Activated CD4-positive, alpha-beta T cell treated with anti-CD3 and anti-CD28 coated beads for 36 hours (primary cell): ENCODE data around the gene TMEM234. TPM values are rescaled to one million over a fixed set of nuclear protein-coding genes. Genes with fewer than 3 reads are reported as not detected.

Experiments used
- ATAC-seq: fragments of 200-7000 bp; cut with Tn5 transposase; one replicate; pipeline ENCODE4 v1.10.0; 2021; ENCODE audit warnings: mild to moderate bottlenecking, moderate library complexity
- CTCF ChIA-PET: fragments of 350-600 bp; sonication (Branson Sonifier 250); formaldehyde crosslinking; loops from one replicate; lab custom pipeline; 2021; ENCODE audit warnings: antibody characterized with exemption; lab: Charles Lee
- POLR2A ChIA-PET: fragments of 350-600 bp; sonication (Branson Sonifier 250); formaldehyde crosslinking; loops from one replicate; lab custom pipeline; 2021; ENCODE audit warnings: antibody characterized with exemption, inconsistent platforms; lab: Charles Lee
- DNase-seq: peaks from one replicate; pipeline ENCODE4 v3.0.0-alpha.2; 2020
- H3K27ac Mint-ChIP-seq: one replicate; pipeline ENCODE4 v1.8.0; 2021; ENCODE audit warnings: mixed read lengths
- H3K27me3 Mint-ChIP-seq: one replicate; pipeline ENCODE4 v1.8.0; 2021; ENCODE audit warnings: mixed read lengths
- H3K36me3 Mint-ChIP-seq: one replicate; pipeline ENCODE4 v1.8.0; 2021; ENCODE audit warnings: low read depth, mixed read lengths
- H3K4me1 Mint-ChIP-seq: one replicate; pipeline ENCODE4 v1.8.0; 2021; ENCODE audit warnings: mixed read lengths
- H3K4me3 Mint-ChIP-seq: one replicate; pipeline ENCODE4 v1.8.0; 2021; ENCODE audit warnings: mild to moderate bottlenecking, moderate library complexity, mixed read lengths
- H3K9me3 Mint-ChIP-seq: one replicate; pipeline ENCODE4 v1.8.0; 2021; ENCODE audit warnings: low read depth, mixed read lengths
- intact Hi-C, 2 experiments: fragments of 100-400 bp; cut with DNase I in 1 of 2; cut with micrococcal nuclease in 1 of 2; formaldehyde crosslinking; loops; one replicate each; pipeline versions ENCODE4 v1.14.2 to v1.15.1; 2022 to 2024; cut with DNase I, micrococcal nuclease
- total RNA-seq, 2 experiments: library from RNA; stranded (reverse); gene quantifications; one replicate each; pipeline ENCODE4 v1.2.3, GENCODE V29; 2021

TMEM234 gene
- total RNA-seq, 2 experiments from 2014 or later, result 7.3 to 8.2 TPM

DNA sequence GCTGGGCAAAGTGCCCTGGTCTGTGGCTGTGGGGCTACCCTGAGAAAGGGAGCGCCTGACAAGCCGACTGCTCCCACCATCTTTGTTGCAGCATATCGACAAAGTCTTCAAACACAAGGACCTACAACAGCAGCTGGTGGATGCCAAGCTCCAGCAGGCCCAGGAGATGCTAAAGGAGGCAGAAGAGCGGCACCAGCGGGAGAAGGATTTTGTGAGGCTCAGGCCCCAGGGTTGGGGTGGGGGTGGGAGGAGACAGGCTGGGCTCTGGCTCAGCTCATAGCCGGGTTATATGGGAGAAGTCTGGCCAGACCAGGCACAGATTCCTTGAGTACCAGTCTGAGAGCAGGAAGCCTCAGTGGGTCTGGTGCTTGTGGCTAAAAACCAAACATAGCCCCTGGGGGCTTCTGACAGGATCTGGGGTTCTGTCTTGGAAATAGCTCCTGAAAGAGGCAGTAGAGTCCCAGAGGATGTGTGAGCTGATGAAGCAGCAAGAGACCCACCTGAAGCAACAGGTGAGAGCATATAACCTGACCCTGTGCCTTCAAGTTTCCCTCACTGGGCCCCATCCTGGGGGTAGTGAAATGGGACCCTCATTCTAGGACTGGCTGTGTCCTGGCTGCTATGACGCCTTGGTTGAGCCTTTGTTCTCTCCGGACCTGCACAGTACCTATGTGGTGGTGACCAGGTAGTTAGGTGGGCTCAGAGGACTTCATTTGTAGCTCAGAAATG lies 29.8 kb downstream of the TMEM234 start:
- Mint-ChIP-seq H3K4me3 (no peak overlapping the region), H3K9me3 (no peaks in the 10 kb centered on the region), H3K36me3 (peaks cover 84% of the 10 kb centered on the region), H3K27me3 (no peaks in the 10 kb centered on the region), H3K27ac (no peak overlapping the region), H3K4me1 (peaks cover 46% of the 10 kb centered on the region)
- intact Hi-C loops, result no loop called here
- ATAC-seq (no peak), DNase-seq (no peak)
- ChIA-PET POLR2A (no interaction called here), CTCF (interaction anchor here (0.6 to 2.6 kb wide), 5 partner anchors 13 to 185 kb away, joined by 3 to 7 read pairs (median 3); partner anchors contain the start of gene TXLNA)

DNA sequence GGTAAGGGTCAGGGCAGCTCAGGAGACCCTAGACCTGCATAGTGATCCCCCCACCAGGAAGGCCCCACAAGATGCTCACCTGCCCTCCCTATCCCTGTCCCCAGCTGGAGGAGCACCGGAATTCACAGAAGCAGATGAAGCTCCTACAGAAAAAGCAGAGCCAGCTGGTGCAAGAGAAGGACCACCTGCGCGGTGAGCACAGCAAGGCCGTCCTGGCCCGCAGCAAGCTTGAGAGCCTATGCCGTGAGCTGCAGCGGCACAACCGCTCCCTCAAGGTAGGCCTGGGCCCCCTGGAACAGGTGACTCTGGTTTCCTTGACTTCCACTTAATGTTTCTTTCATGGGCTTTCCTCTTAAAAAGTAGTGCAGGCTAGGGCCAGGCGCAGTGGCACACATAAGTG lies 34.3 kb downstream of the TMEM234 start:
- no peaks in the 10 kb centered on the region for H3K9me3 Mint-ChIP-seq
- no peaks in the 10 kb centered on the region for H3K27me3 Mint-ChIP-seq
- POLR2A ChIA-PET, result interaction anchor here (0.6 kb wide), 1 partner anchor 109 kb away, joined by 8 read pairs; no protein-coding TSS in a partner anchor
- peaks cover 74% of the 10 kb centered on the region for H3K36me3 Mint-ChIP-seq
- no peak for DNase-seq
- H3K4me1 Mint-ChIP-seq, result peaks cover 36% of the 10 kb centered on the region
- H3K27ac Mint-ChIP-seq, result peak overlapping the region; percentile 55
- no peak for ATAC-seq
- intact Hi-C loops, result no loop called here
- CTCF ChIA-PET, result no interaction called here
- no peak overlapping the region for H3K4me3 Mint-ChIP-seq

DNA sequence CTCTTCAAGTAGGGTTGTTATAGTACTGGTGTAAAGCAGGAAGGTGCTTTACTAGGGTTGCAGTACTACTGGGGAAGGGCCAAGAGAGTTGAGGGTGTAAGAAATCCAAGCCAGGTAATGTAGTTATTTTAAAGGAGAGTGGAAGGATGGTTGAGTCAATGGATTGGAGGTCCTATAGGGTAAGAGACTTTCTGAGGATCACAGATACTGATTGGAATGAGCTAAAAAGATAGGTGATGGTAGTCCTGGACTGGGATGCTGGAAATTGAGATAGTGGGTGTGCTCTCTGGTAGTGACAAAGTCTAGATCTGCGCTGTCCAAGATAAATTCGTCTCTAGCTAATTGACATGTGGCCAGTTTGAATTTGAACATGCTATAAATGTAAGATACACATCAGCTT lies 35.7 kb downstream of the TMEM234 start:
- intact Hi-C loops, result no loop called here
- DNase-seq (no peak), ATAC-seq (no peak)
- ChIA-PET POLR2A (interaction anchor here (0.5 to 0.6 kb wide), 2 partner anchors 19 to 844 kb away, joined by 3 to 5 read pairs; partner anchors contain the start of gene IQCC), CTCF (interaction anchor here (0.6 to 0.9 kb wide), 2 partner anchors 77 to 246 kb away, joined by 3 read pairs; no protein-coding TSS in a partner anchor)
- peaks cover 44% of the 10 kb centered on the region for H3K4me1 Mint-ChIP-seq
- peak overlapping the region; percentile 92 for H3K27ac Mint-ChIP-seq
- H3K27me3 Mint-ChIP-seq, result no peaks in the 10 kb centered on the region
- H3K4me3 Mint-ChIP-seq, result peak overlapping the region; percentile 17
- no peaks in the 10 kb centered on the region for H3K9me3 Mint-ChIP-seq
- H3K36me3 Mint-ChIP-seq, result peaks cover 73% of the 10 kb centered on the region

DNA sequence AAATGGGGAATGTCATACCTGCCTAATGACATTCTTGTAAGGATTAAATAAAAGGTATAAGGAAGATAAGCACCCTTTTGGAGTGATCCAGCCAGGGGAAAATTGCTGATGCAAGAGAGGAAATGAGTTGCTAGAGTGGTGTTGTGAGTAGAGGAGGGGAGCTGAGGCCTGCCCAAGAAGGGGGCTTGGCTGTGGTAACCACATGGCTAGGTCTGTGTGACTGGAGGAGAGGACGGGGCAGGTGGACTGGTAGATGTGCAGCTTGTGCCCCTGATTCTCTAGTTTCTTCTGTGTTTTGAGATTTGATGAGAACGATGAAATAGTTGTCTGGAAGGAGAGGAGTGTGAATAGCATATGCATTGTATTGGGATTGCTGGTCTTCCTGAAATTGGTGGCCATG lies 36.1 kb downstream of the TMEM234 start:
- peaks cover 48% of the 10 kb centered on the region for H3K4me1 Mint-ChIP-seq
- peaks cover 73% of the 10 kb centered on the region for H3K36me3 Mint-ChIP-seq
- CTCF ChIA-PET, result interaction anchor here (0.9 kb wide), 1 partner anchor 246 kb away, joined by 3 read pairs; no protein-coding TSS in a partner anchor
- intact Hi-C loops, result no loop called here
- POLR2A ChIA-PET, result interaction anchor here (0.6 kb wide), 1 partner anchor 19 kb away, joined by 3 read pairs; the partner anchor contains the start of gene IQCC
- peak overlapping the region; percentile 17 for H3K4me3 Mint-ChIP-seq
- no peaks in the 10 kb centered on the region for H3K9me3 Mint-ChIP-seq
- ATAC-seq (peak; percentile 47), DNase-seq (no peak)
- peak overlapping the region; percentile 92 for H3K27ac Mint-ChIP-seq
- no peaks in the 10 kb centered on the region for H3K27me3 Mint-ChIP-seq

DNA sequence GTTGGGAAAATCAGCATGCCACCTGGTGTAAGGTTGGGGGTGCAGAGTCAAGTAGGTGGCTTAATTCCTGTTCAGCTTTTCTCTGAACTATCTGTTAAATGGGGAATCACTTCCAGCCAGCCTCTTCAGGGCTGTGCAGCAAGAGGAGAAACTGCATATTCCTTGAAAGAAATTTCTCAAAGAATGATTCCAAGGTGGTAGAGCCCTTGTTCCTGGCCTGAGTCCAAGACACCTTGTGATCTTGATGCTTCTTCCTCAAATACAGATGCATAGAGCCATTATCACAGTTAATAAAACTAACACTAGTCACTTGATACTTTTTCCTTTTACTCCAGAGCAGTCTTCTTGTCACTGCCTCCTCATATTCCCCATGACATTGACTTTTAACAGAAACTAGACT lies 37.5 kb downstream of the TMEM234 start:
- ChIA-PET CTCF (interaction anchor here (1.0 kb wide), 2 partner anchors 9 to 51 kb away, joined by 3 read pairs; no protein-coding TSS in a partner anchor), POLR2A (interaction anchor here (0.5 to 0.8 kb wide), 3 partner anchors 13 to 164 kb away, joined by 3 to 4 read pairs (median 3); no protein-coding TSS in a partner anchor)
- no peaks in the 10 kb centered on the region for H3K9me3 Mint-ChIP-seq
- intact Hi-C loops, result no loop called here
- peak overlapping the region; percentile 86 for H3K4me3 Mint-ChIP-seq
- H3K27ac Mint-ChIP-seq, result peak overlapping the region; percentile 52
- H3K4me1 Mint-ChIP-seq, result peaks cover 52% of the 10 kb centered on the region
- no peak for ATAC-seq
- peaks cover 74% of the 10 kb centered on the region for H3K36me3 Mint-ChIP-seq
- H3K27me3 Mint-ChIP-seq, result no peaks in the 10 kb centered on the region
- no peak for DNase-seq

DNA sequence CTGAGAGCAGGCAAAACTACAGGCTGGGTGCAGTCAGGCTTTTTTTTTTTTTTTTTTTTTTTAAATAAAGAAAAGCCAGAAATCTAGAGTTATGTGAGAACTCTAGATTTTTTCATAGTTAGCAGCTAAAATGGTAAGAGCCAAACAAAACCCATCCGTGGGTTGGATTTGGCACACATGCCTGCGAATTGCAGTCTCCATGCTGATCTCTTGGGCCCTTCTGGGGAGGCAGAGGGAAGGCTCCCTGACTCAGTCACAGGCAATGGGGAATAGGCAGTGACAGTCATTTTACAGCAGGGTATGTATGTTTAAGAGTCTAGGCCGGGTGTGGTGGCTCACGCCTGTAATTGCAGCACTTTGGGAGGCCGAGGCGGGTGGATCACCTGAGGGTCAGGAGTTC lies 40.1 kb downstream of the TMEM234 start:
- peaks cover 61% of the 10 kb centered on the region for H3K4me1 Mint-ChIP-seq
- intact Hi-C loops, result no loop called here
- H3K4me3 Mint-ChIP-seq, result peak overlapping the region; percentile 86
- H3K9me3 Mint-ChIP-seq, result no peaks in the 10 kb centered on the region
- no peak for ATAC-seq
- no peak for DNase-seq
- peak overlapping the region; percentile 59 for H3K27ac Mint-ChIP-seq
- POLR2A ChIA-PET, result interaction anchor here (0.6 to 1.3 kb wide), 3 partner anchors 57 to 185 kb away, joined by 3 to 4 read pairs (median 4); no protein-coding TSS in a partner anchor
- CTCF ChIA-PET, result interaction anchor here (0.7 to 1.1 kb wide), 3 partner anchors 13 to 218 kb away, joined by 4 to 5 read pairs (median 4); no protein-coding TSS in a partner anchor
- H3K27me3 Mint-ChIP-seq, result no peaks in the 10 kb centered on the region
- peaks cover 54% of the 10 kb centered on the region for H3K36me3 Mint-ChIP-seq

DNA sequence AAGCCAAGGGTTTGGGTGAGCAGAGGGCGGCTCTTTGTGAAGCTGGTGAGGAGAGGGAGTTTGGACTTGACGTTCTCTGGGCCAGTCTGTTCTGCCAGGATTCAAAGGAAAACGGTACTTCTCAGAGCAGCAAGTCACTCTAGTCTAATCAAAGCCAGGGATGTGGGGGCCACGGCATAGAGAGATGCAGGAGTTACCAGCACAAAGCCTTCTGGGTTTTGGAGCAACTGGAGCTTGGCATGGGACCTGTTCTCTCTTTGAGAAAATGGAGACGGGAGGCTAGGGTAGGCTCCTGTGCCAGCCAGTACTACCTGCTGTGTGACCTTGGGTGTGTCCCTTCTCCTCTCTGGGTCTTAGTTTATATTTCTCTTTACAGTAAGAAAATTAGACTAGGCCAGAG lies 40.6 kb downstream of the TMEM234 start:
- DNase-seq (no peak), ATAC-seq (no peak)
- POLR2A ChIA-PET, result interaction anchor here (0.6 to 2.2 kb wide), 4 partner anchors 19 to 73 kb away, joined by 4 to 7 read pairs (median 4); partner anchors contain the start of genes CCDC28B and KPNA6
- H3K27ac Mint-ChIP-seq, result peak overlapping the region; percentile 96
- H3K9me3 Mint-ChIP-seq, result no peaks in the 10 kb centered on the region
- peak overlapping the region; percentile 86 for H3K4me3 Mint-ChIP-seq
- H3K4me1 Mint-ChIP-seq, result peaks cover 60% of the 10 kb centered on the region
- H3K36me3 Mint-ChIP-seq, result peaks cover 52% of the 10 kb centered on the region
- CTCF ChIA-PET, result interaction anchor here (0.7 to 1.1 kb wide), 3 partner anchors 14 to 67 kb away, joined by 3 to 5 read pairs (median 4); no protein-coding TSS in a partner anchor
- no peaks in the 10 kb centered on the region for H3K27me3 Mint-ChIP-seq
- intact Hi-C loops, result loop anchor here (2.0 kb wide), 2 partner anchors 19 to 67 kb away; partner anchors contain the start of gene CCDC28B (in 1 of the 2)

DNA sequence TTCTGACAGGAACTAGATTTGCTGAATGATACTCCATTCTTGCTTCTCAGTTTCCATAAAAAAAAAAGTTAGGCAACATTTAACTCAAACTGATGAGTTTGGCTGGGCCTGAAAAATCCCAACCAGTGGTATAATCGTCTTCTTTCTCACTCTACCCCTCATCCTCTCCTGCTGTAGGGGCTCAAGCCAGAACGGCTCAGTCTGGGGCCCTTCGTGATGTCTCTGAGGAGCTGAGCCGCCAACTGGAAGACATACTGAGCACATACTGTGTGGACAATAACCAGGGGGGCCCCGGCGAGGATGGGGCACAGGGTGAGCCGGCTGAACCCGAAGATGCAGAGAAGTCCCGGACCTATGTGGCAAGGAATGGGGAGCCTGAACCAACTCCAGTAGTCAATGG lies 41.1 kb downstream of the TMEM234 start:
- intact Hi-C loops, result loop anchor here (2.0 kb wide), 2 partner anchors 20 to 68 kb away; partner anchors contain the start of gene CCDC28B (in 1 of the 2)
- H3K27ac Mint-ChIP-seq, result peak overlapping the region; percentile 96
- peaks cover 55% of the 10 kb centered on the region for H3K4me1 Mint-ChIP-seq
- CTCF ChIA-PET, result interaction anchor here (0.5 to 2.1 kb wide), 8 partner anchors 14 to 218 kb away, joined by 3 to 16 read pairs (median 4); partner anchors contain the start of gene KPNA6
- H3K4me3 Mint-ChIP-seq, result peak overlapping the region; percentile 86
- H3K27me3 Mint-ChIP-seq, result no peaks in the 10 kb centered on the region
- POLR2A ChIA-PET, result interaction anchor here (0.5 to 2.2 kb wide), 4 partner anchors 19 to 108 kb away, joined by 3 to 7 read pairs (median 4); partner anchors contain the start of genes CCDC28B, KPNA6 and TMEM39B
- no peak for ATAC-seq
- H3K9me3 Mint-ChIP-seq, result no peaks in the 10 kb centered on the region
- no peak for DNase-seq
- H3K36me3 Mint-ChIP-seq, result peaks cover 48% of the 10 kb centered on the region

DNA sequence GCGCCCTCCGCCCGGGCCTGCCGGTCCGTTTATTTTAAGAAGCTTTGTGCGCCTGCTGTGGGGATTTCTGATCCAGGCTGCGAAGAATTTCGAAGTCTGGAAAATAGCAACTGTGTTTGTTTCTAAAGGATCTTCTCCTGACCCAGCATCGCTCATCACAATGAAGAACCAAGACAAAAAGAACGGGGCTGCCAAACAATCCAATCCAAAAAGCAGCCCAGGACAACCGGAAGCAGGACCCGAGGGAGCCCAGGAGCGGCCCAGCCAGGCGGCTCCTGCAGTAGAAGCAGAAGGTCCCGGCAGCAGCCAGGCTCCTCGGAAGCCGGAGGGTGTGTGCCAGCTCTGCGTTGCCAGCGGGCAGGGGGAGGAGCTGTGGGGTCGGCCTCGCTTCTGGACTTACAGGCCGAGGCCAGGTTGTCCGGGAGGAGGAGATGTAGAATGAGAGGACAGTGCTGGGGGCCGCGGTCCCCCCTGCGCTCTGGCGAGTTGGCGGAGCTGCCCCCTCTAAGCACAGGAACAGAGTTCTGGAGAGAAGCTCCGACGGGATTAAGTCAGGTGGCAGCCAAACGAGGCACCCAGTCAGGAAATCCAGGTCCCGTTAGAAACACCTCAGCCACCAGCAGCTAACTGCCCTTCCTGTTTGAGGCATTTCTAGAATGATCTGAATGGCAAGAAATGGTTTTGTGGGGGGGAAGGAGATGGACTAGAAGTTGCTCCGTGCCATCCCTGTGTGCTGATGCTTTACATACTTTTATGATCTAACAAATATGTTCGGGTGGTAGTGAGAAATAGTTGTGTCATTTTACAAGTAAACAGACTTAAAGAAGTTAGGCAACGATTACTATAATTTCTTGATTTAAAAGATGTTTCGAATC lies 41.7 kb downstream of the TMEM234 start:
- H3K27me3 Mint-ChIP-seq, result no peaks in the 10 kb centered on the region
- no peaks in the 10 kb centered on the region for H3K9me3 Mint-ChIP-seq
- ChIA-PET POLR2A (interaction anchor here (0.5 to 2.2 kb wide), 7 partner anchors 20 to 205 kb away, joined by 3 to 7 read pairs (median 3); partner anchors contain the start of genes CCDC28B, KPNA6, MARCKSL1 and TMEM39B), CTCF (interaction anchor here (0.5 to 2.1 kb wide), 10 partner anchors 13 to 638 kb away, joined by 3 to 16 read pairs (median 3); partner anchors contain the start of genes KPNA6 and MARCKSL1)
- peak; percentile 64 for DNase-seq
- peak overlapping the region; percentile 86 for H3K4me3 Mint-ChIP-seq
- H3K27ac Mint-ChIP-seq, result peak overlapping the region; percentile 96
- intact Hi-C loops, result loop anchor here (1.0 to 2.0 kb wide), 3 partner anchors 20 to 108 kb away; partner anchors contain the start of genes CCDC28B (in 1 of the 2) and TMEM39B (in 1 of the 2)
- H3K36me3 Mint-ChIP-seq, result peaks cover 44% of the 10 kb centered on the region
- H3K4me1 Mint-ChIP-seq, result peaks cover 50% of the 10 kb centered on the region
- peak; percentile 13 for ATAC-seq
